Measurements from ENCODE around the gene OMP. TPM values are rescaled to one million over a fixed set of nuclear protein-coding genes. Genes with fewer than 3 reads are reported as not detected.
A peak's percentile ranks its signal among the peaks of the same experiment; 100 is the strongest.

OMP gene
- total and polyA plus RNA-seq, 9 donors = 0.55 to 1.8 (median 1.6) TPM; not detected in 4

DNA sequence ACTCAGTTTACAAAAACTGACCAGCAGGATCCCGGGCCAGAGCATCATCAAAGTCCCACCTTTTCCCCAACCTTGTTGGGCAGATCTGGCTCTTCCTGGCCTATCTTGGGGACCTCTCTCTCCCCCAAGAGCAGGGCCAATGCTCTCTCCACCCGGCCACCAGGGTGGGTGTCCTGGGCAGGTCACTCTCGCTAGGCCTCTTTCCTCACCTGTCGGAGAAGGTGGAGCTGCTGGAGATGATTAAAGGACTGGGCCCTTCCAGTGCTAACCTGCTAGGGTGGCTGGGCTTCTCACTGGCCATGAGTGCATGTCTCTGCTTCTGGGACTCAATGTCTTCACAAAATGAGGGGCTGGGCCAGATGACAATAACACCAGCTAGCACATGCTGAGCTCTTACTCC lies 38.8 kb upstream of the OMP start:
- no peaks in the 10 kb centered on the region for H3K27me3 ChIP-seq
- H3K4me1 ChIP-seq (ENCODE audit: insufficient read depth) = peaks cover 2% of the 10 kb centered on the region
- no peak overlapping the region for H3K27ac ChIP-seq
- H3K9me3 ChIP-seq = no peaks in the 10 kb centered on the region
- WGBS, 3 donors = 90 to 96% (median 92%) methylated on average over 4 of the region's 4 CpGs
- intact Hi-C loops (cut with DNase I) = no loop called here
- no peak overlapping the region for H3K4me3 ChIP-seq
- DNase-seq = peak in 1 of 5 donors; percentile 12
- TF ChIP-seq, protein P1, sequence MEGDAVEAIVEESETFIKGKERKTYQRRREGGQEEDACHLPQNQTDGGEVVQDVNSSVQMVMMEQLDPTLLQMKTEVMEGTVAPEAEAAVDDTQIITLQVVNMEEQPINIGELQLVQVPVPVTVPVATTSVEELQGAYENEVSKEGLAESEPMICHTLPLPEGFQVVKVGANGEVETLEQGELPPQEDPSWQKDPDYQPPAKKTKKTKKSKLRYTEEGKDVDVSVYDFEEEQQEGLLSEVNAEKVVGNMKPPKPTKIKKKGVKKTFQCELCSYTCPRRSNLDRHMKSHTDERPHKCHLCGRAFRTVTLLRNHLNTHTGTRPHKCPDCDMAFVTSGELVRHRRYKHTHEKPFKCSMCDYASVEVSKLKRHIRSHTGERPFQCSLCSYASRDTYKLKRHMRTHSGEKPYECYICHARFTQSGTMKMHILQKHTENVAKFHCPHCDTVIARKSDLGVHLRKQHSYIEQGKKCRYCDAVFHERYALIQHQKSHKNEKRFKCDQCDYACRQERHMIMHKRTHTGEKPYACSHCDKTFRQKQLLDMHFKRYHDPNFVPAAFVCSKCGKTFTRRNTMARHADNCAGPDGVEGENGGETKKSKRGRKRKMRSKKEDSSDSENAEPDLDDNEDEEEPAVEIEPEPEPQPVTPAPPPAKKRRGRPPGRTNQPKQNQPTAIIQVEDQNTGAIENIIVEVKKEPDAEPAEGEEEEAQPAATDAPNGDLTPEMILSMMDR (IDR thresholded peaks at IDR 0.05) = no peak
- TF ChIP-seq POLR2A (IDR thresholded peaks at IDR 0.05) = no peak
- no peak for TF ChIP-seq EP300 (IDR thresholded peaks at IDR 0.05)
- no peaks in the 10 kb centered on the region for H3K36me3 ChIP-seq

GRCh38 chr11:77064648-77065217 lies 37.9 kb upstream of the OMP start:
- Histone ChIP-seq H3K9me3 (no peaks in the 10 kb centered on the region), H3K4me3 (no peak overlapping the region), H3K27me3 (no peaks in the 10 kb centered on the region), H3K36me3 (no peaks in the 10 kb centered on the region), H3K27ac (no peak overlapping the region), H3K4me1 (ENCODE audit: insufficient read depth) (peaks cover 2% of the 10 kb centered on the region)
- intact Hi-C loops (cut with DNase I) = no loop called here
- TF ChIP-seq EP300 (IDR thresholded peaks at IDR 0.05) = no peak
- TF ChIP-seq POLR2A (IDR thresholded peaks at IDR 0.05) = no peak
- TF ChIP-seq, protein P1 (IDR thresholded peaks at IDR 0.05) = no peak
- WGBS, 3 donors = 87 to 93% (median 91%) methylated on average over 4 of the region's 4 CpGs
- DNase-seq = peak in 2 of 5 donors; percentile 14 to 19

GRCh38 chr11:77065878-77066228 lies 36.8 kb upstream of the OMP start:
- Histone ChIP-seq H3K9me3 (no peaks in the 10 kb centered on the region), H3K4me3 (peak overlapping the region; percentile 78), H3K4me1 (ENCODE audit: insufficient read depth) (peaks cover 2% of the 10 kb centered on the region), H3K27ac (peak overlapping the region; percentile 88 to 90), H3K27me3 (no peaks in the 10 kb centered on the region), H3K36me3 (no peaks in the 10 kb centered on the region)
- TF ChIP-seq, protein P1 (IDR thresholded peaks at IDR 0.05) = no peak
- TF ChIP-seq POLR2A (IDR thresholded peaks at IDR 0.05) = peak; percentile 58
- peak; percentile 52 to 76 (median 64) for DNase-seq
- WGBS, 3 donors = 7 to 18% (median 8%) methylated on average over 14 of the region's 14 CpGs
- intact Hi-C loops (cut with DNase I) = no loop called here

GRCh38 chr11:77066229-77067042 lies 36.2 kb upstream of the OMP start, which contains the start of gene CAPN5:
TSS of gene CAPN5 (plus strand) at chr11:77066971. CDS start at chr11:77084887, 17,916 bp downstream.
- TF ChIP-seq, protein P1 (IDR thresholded peaks at IDR 0.05) = peak; percentile 30 to 72 (median 49)
- TF ChIP-seq EP300 (IDR thresholded peaks at IDR 0.05) (no peak), POLR2A (IDR thresholded peaks at IDR 0.05) (peak; percentile 95)
- DNase-seq = peak; percentile 94 to 97 (median 96)
- H3K27ac ChIP-seq = peak within 1 kb of the TSS; percentile 88 to 90
- H3K9me3 ChIP-seq = no peaks in the 10 kb centered on the region
- 0 to 1% (median 0%) methylated on average over 42 to 69 of the region's 69 CpGs for WGBS, 3 donors
- peak within 1 kb of the TSS; percentile 78 for H3K4me3 ChIP-seq
- no peaks in the 10 kb centered on the region for H3K36me3 ChIP-seq
- no peaks in the 10 kb centered on the region for H3K27me3 ChIP-seq
- H3K4me1 ChIP-seq (ENCODE audit: insufficient read depth) = peaks cover 2% of the 10 kb centered on the region
- intact Hi-C loops (cut with DNase I) = no loop called here
